Measurements from ENCODE around the gene POU6F2. TPM values are rescaled to one million over a fixed set of nuclear protein-coding genes. Genes with fewer than 3 reads are reported as not detected.

POU6F2 gene
- total and polyA plus RNA-seq, 2 experiments from 2014 or later = 7.2 to 7.3 TPM

DNA sequence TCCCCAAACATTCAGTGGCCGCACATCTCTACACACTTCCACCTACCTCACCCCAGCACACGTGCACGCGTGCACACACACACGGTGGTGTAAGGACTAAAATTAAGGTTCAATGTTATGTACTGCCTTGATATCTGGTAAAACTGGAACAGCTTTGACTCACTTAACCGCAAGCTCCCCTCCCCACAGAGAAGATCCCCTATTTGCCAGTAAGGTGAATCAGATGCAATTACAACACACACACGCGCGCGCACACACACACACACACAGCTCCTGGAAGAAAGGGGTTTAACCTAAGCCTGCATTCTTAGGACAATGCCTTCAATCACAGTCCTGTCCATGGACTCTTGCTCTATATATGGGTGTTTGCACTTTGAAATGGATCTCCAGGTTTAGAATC is 43.2 kb upstream of the POU6F2 start:
- TF ChIP-seq, protein P1, sequence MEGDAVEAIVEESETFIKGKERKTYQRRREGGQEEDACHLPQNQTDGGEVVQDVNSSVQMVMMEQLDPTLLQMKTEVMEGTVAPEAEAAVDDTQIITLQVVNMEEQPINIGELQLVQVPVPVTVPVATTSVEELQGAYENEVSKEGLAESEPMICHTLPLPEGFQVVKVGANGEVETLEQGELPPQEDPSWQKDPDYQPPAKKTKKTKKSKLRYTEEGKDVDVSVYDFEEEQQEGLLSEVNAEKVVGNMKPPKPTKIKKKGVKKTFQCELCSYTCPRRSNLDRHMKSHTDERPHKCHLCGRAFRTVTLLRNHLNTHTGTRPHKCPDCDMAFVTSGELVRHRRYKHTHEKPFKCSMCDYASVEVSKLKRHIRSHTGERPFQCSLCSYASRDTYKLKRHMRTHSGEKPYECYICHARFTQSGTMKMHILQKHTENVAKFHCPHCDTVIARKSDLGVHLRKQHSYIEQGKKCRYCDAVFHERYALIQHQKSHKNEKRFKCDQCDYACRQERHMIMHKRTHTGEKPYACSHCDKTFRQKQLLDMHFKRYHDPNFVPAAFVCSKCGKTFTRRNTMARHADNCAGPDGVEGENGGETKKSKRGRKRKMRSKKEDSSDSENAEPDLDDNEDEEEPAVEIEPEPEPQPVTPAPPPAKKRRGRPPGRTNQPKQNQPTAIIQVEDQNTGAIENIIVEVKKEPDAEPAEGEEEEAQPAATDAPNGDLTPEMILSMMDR (conservative IDR thresholded peaks at IDR 0.05; ENCODE audit: low read depth in 2 of 2) = no peak
- no peak for TF ChIP-seq POLR2AphosphoS5 (IDR thresholded peaks at IDR 0.05; ENCODE audit: low read depth)
- no peak for TF ChIP-seq EZH2phosphoT487 (IDR thresholded peaks at IDR 0.05; ENCODE audit: unreplicated experiment)
- no peak for TF ChIP-seq STAT1 (IDR thresholded peaks at IDR 0.05; ENCODE audit: unreplicated experiment)
- TF ChIP-seq CREB1 (CRISPR knock-in tag; IDR thresholded peaks at IDR 0.05; ENCODE audit: low read depth) = no peak
- TF ChIP-seq, protein P2, sequence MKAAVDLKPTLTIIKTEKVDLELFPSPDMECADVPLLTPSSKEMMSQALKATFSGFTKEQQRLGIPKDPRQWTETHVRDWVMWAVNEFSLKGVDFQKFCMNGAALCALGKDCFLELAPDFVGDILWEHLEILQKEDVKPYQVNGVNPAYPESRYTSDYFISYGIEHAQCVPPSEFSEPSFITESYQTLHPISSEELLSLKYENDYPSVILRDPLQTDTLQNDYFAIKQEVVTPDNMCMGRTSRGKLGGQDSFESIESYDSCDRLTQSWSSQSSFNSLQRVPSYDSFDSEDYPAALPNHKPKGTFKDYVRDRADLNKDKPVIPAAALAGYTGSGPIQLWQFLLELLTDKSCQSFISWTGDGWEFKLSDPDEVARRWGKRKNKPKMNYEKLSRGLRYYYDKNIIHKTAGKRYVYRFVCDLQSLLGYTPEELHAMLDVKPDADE (IDR thresholded peaks at IDR 0.05) = no peak
- TF ChIP-seq ZNF114 (CRISPR knock-in tag; IDR thresholded peaks at IDR 0.05) = no peak
- TF ChIP-seq JUNB (IDR thresholded peaks at IDR 0.05; ENCODE audit: unreplicated experiment) = no peak
- TF ChIP-seq, protein P3, sequence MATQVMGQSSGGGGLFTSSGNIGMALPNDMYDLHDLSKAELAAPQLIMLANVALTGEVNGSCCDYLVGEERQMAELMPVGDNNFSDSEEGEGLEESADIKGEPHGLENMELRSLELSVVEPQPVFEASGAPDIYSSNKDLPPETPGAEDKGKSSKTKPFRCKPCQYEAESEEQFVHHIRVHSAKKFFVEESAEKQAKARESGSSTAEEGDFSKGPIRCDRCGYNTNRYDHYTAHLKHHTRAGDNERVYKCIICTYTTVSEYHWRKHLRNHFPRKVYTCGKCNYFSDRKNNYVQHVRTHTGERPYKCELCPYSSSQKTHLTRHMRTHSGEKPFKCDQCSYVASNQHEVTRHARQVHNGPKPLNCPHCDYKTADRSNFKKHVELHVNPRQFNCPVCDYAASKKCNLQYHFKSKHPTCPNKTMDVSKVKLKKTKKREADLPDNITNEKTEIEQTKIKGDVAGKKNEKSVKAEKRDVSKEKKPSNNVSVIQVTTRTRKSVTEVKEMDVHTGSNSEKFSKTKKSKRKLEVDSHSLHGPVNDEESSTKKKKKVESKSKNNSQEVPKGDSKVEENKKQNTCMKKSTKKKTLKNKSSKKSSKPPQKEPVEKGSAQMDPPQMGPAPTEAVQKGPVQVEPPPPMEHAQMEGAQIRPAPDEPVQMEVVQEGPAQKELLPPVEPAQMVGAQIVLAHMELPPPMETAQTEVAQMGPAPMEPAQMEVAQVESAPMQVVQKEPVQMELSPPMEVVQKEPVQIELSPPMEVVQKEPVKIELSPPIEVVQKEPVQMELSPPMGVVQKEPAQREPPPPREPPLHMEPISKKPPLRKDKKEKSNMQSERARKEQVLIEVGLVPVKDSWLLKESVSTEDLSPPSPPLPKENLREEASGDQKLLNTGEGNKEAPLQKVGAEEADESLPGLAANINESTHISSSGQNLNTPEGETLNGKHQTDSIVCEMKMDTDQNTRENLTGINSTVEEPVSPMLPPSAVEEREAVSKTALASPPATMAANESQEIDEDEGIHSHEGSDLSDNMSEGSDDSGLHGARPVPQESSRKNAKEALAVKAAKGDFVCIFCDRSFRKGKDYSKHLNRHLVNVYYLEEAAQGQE (IDR thresholded peaks at IDR 0.05; ENCODE audit: unreplicated experiment) = no peak
- TF ChIP-seq EZH2 (IDR thresholded peaks at IDR 0.05; ENCODE audit: low read depth, unreplicated experiment) = no peak
- TF ChIP-seq, protein P4, sequence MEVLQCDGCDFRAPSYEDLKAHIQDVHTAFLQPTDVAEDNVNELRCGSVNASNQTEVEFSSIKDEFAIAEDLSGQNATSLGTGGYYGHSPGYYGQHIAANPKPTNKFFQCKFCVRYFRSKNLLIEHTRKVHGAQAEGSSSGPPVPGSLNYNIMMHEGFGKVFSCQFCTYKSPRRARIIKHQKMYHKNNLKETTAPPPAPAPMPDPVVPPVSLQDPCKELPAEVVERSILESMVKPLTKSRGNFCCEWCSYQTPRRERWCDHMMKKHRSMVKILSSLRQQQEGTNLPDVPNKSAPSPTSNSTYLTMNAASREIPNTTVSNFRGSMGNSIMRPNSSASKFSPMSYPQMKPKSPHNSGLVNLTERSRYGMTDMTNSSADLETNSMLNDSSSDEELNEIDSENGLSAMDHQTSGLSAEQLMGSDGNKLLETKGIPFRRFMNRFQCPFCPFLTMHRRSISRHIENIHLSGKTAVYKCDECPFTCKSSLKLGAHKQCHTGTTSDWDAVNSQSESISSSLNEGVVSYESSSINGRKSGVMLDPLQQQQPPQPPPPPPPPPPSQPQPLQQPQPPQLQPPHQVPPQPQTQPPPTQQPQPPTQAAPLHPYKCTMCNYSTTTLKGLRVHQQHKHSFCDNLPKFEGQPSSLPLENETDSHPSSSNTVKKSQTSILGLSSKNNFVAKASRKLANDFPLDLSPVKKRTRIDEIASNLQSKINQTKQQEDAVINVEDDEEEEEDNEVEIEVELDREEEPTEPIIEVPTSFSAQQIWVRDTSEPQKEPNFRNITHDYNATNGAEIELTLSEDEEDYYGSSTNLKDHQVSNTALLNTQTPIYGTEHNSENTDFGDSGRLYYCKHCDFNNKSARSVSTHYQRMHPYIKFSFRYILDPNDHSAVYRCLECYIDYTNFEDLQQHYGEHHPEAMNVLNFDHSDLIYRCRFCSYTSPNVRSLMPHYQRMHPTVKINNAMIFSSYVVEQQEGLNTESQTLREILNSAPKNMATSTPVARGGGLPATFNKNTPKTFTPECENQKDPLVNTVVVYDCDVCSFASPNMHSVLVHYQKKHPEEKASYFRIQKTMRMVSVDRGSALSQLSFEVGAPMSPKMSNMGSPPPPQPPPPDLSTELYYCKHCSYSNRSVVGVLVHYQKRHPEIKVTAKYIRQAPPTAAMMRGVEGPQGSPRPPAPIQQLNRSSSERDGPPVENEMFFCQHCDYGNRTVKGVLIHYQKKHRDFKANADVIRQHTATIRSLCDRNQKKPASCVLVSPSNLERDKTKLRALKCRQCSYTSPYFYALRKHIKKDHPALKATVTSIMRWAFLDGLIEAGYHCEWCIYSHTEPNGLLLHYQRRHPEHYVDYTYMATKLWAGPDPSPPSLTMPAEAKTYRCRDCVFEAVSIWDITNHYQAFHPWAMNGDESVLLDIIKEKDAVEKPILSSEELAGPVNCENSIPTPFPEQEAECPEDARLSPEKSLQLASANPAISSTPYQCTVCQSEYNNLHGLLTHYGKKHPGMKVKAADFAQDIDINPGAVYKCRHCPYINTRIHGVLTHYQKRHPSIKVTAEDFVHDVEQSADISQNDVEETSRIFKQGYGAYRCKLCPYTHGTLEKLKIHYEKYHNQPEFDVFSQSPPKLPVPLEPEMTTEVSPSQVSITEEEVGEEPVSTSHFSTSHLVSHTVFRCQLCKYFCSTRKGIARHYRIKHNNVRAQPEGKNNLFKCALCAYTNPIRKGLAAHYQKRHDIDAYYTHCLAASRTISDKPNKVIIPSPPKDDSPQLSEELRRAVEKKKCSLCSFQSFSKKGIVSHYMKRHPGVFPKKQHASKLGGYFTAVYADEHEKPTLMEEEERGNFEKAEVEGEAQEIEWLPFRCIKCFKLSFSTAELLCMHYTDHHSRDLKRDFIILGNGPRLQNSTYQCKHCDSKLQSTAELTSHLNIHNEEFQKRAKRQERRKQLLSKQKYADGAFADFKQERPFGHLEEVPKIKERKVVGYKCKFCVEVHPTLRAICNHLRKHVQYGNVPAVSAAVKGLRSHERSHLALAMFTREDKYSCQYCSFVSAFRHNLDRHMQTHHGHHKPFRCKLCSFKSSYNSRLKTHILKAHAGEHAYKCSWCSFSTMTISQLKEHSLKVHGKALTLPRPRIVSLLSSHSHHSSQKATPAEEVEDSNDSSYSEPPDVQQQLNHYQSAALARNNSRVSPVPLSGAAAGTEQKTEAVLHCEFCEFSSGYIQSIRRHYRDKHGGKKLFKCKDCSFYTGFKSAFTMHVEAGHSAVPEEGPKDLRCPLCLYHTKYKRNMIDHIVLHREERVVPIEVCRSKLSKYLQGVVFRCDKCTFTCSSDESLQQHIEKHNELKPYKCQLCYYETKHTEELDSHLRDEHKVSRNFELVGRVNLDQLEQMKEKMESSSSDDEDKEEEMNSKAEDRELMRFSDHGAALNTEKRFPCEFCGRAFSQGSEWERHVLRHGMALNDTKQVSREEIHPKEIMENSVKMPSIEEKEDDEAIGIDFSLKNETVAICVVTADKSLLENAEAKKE (CRISPR knock-in tag; IDR thresholded peaks at IDR 0.05) = no peak
- TF ChIP-seq NANOG (IDR thresholded peaks at IDR 0.05; ENCODE audit: borderline replicate concordance) = no peak
- TF ChIP-seq ZNF331 (CRISPR knock-in tag; IDR thresholded peaks at IDR 0.05; ENCODE audit: low read depth) = no peak
- ATAC-seq = no peak

More for the DNA sequence above, 43.2 kb upstream of the POU6F2 start:
- peaks cover 25% of the 10 kb centered on the region for H3K4me1 Mint-ChIP-seq
- no peaks in the 10 kb centered on the region for H3K9me3 Mint-ChIP-seq
- no peak overlapping the region for H3K27ac ChIP-seq (ENCODE audit: low read depth)
- H3K4me3 ChIP-seq = no peak overlapping the region
- no peak overlapping the region for H3K4me3 Mint-ChIP-seq
- no peak for DNase-seq (ENCODE audit: low spot score)
- no peaks in the 10 kb centered on the region for H3K27me3 Mint-ChIP-seq (ENCODE audit: insufficient read depth, low read depth, poor library complexity)
- peaks cover 6% of the 10 kb centered on the region; the same call in 1 of the 2 replicates for H3K4me1 ChIP-seq (ENCODE audit: insufficient read depth)
- H3K36me3 Mint-ChIP-seq (ENCODE audit: low read depth) = no peaks in the 10 kb centered on the region
- no peak overlapping the region for H2AFZ ChIP-seq
- H4K20me1 ChIP-seq (replicated peaks; ENCODE audit: insufficient read depth) = no peaks in the 10 kb centered on the region
- H3K36me3 ChIP-seq (ENCODE audit: insufficient read depth) = no peaks in the 10 kb centered on the region
- H3K4me2 ChIP-seq = no peak overlapping the region
- no peak overlapping the region for H3K27ac Mint-ChIP-seq
- H3K9me2 ChIP-seq (ENCODE audit: insufficient read depth) = no peaks in the 10 kb centered on the region
- H3F3A ChIP-seq (replicated peaks; ENCODE audit: low read depth) = no peaks in the 10 kb centered on the region
- no peaks in the 10 kb centered on the region for H3K79me2 ChIP-seq (replicated peaks; ENCODE audit: insufficient read depth)
- no peaks in the 10 kb centered on the region for H3K27me3 ChIP-seq (ENCODE audit: insufficient read depth)

Measured in GM23338 (cell line).